HepG2 (cell line): ENCODE data around the gene PFKFB2. TPM values are rescaled to one million over a fixed set of nuclear protein-coding genes. Genes with fewer than 3 reads are reported as not detected.

Experiments used
- ARID5B ChIP-seq: IDR thresholded peaks from 2 replicates; pipeline ENCODE4 v1.4.0; 2020; ENCODE audit warnings: mild to moderate bottlenecking, missing genetic modification reagents
- GPN1 ChIP-seq: sonication (generic); formaldehyde crosslinking; IDR thresholded peaks from 2 replicates; pipeline ENCODE4 v1.5.1; 2020; ENCODE audit warnings: missing genetic modification reagents, borderline replicate concordance
- KAT7 ChIP-seq: IDR thresholded peaks from 2 replicates; pipeline ENCODE4 v1.6.1; 2018; ENCODE audit warnings: borderline replicate concordance, missing compliant biosample characterization
- KLF11 ChIP-seq: IDR thresholded peaks from 2 replicates; pipeline ENCODE4 v1.6.1; 2016; ENCODE audit warnings: missing compliant biosample characterization
- KLF9 ChIP-seq: IDR thresholded peaks from 2 replicates; pipeline ENCODE4 v1.6.1; 2016; ENCODE audit warnings: low read depth
- KMT2A ChIP-seq: sonication (generic); formaldehyde crosslinking; IDR thresholded peaks from 2 replicates; pipeline ENCODE4 v1.4.0; 2020; ENCODE audit warnings: missing genetic modification reagents
- NPAS2 ChIP-seq: sonication (generic); formaldehyde crosslinking; IDR thresholded peaks from 2 replicates; pipeline ENCODE4 v1.8.0; 2022; ENCODE audit warnings: mild to moderate bottlenecking, missing genetic modification reagents, borderline replicate concordance
- PAF1 ChIP-seq: IDR thresholded peaks from 2 replicates; pipeline ENCODE4 v1.6.1; 2016; ENCODE audit warnings: missing genetic modification reagents, missing compliant biosample characterization
- RFXANK ChIP-seq: IDR thresholded peaks from 2 replicates; pipeline ENCODE4 v1.6.1; 2016
- TAF1 ChIP-seq: sonication (generic); formaldehyde crosslinking; IDR thresholded peaks from 2 replicates; pipeline ENCODE4 v1.4.0; 2020; ENCODE audit warnings: missing genetic modification reagents
- ZBTB21 ChIP-seq: sonication (generic); formaldehyde crosslinking; IDR thresholded peaks from 2 replicates; pipeline ENCODE4 v1.4.0; 2020; ENCODE audit warnings: missing genetic modification reagents
- ZNF142 ChIP-seq: sonication (generic); formaldehyde crosslinking; IDR thresholded peaks from 2 replicates; pipeline ENCODE4 v1.4.0; 2020; ENCODE audit warnings: missing genetic modification reagents
- ZNF20 ChIP-seq: sonication (generic); formaldehyde crosslinking; IDR thresholded peaks from 2 replicates; pipeline ENCODE4 v1.4.0; 2020; ENCODE audit warnings: mild to moderate bottlenecking, moderate library complexity, missing genetic modification reagents
- ZNF232 ChIP-seq: sonication (generic); formaldehyde crosslinking; IDR thresholded peaks from 2 replicates; pipeline ENCODE4 v1.4.0; 2020; ENCODE audit warnings: missing genetic modification reagents, borderline replicate concordance
- ZNF350 ChIP-seq: sonication (generic); formaldehyde crosslinking; IDR thresholded peaks from 2 replicates; pipeline ENCODE4 v1.4.0; 2020; ENCODE audit warnings: mild to moderate bottlenecking, low read depth, missing genetic modification reagents, borderline replicate concordance
- ZNF414 ChIP-seq: sonication (generic); formaldehyde crosslinking; IDR thresholded peaks from 2 replicates; pipeline ENCODE4 v1.5.0; 2020; ENCODE audit warnings: missing genetic modification reagents
- ZNF589 ChIP-seq: sonication (generic); formaldehyde crosslinking; conservative IDR thresholded peaks from 2 replicates; pipeline ENCODE4 v1.8.0; 2022; ENCODE audit warnings: mild to moderate bottlenecking, moderate library complexity, missing genetic modification reagents
- ZNF605 ChIP-seq: sonication (generic); formaldehyde crosslinking; IDR thresholded peaks from 2 replicates; pipeline ENCODE4 v1.8.0; 2022; ENCODE audit warnings: mild to moderate bottlenecking, missing genetic modification reagents
- ZNF883 ChIP-seq: sonication (generic); formaldehyde crosslinking; IDR thresholded peaks from 2 replicates; pipeline ENCODE4 v1.5.1; 2020; ENCODE audit warnings: mild to moderate bottlenecking, missing genetic modification reagents; ENCODE audit errors: not compliant biosample characterization
- ZSCAN31 ChIP-seq: sonication (generic); formaldehyde crosslinking; IDR thresholded peaks from 2 replicates; pipeline ENCODE4 v1.5.0; 2020; ENCODE audit warnings: low read depth, mild to moderate bottlenecking, missing genetic modification reagents
- polyA plus RNA-seq, 8 experiments: library from polyadenylated mRNA; depleted of rRNA in 3 of 8; stranded (reverse) in 7 of 8; unstranded in 1 of 8; fragments of >200 nt; fragmentation: Illumina TruSeq in 4 of 8; extraction: Trizol in 4 of 8; gene quantifications; 2 replicates each; pipeline versions ENCODE4 v1.2.1 to v1.2.3, GENCODE V29; 2011 to 2016; ENCODE audit warnings: low read depth in 4 of 8, missing spikeins in 1 of 8, mixed read lengths in 1 of 8; ENCODE audit not compliant: insufficient read depth in 1 of 8
- total RNA-seq, 5 experiments: library from RNA; depleted of rRNA; stranded (reverse); fragments of >200 nt; fragmentation: Illumina TruSeq; extraction: Trizol; gene quantifications; 2 replicates each; pipeline ENCODE4 v1.2.3, GENCODE V29; 2016; ENCODE audit warnings: low read depth in 1 of 5

The PFKFB2 gene
- total and polyA plus RNA-seq, 2 of the 13 experiments (the other 11 are each of a cell fraction or from before 2014, with no cell fraction given): 4.6 to 10.6 TPM

GRCh38 chr1:207089627-207090355 lies 36.7 kb downstream of the PFKFB2 start (continued):
- TF ChIP-seq KAT7: peak; percentile 81; the same call in 1 of the 2 replicates
- 0 out of 2 replicates have a peak, but pooled peaks have one; percentile 23 for TF ChIP-seq ARID5B
- TF ChIP-seq GPN1 (CRISPR knock-in tag): no peak
- 0 out of 2 replicates have a peak, but pooled peaks have one; percentile 6 for TF ChIP-seq RFXANK (CRISPR knock-in tag)
- 0 out of 2 replicates have a peak, but pooled peaks have one; percentile 15 for TF ChIP-seq ZSCAN31 (CRISPR knock-in tag)
- TF ChIP-seq KLF11 (CRISPR knock-in tag): no peak
- TF ChIP-seq KMT2A (CRISPR knock-in tag): no peak
- no peak for TF ChIP-seq NPAS2 (CRISPR knock-in tag)
- no peak for TF ChIP-seq ZNF589
- 0 out of 2 replicates have a peak, but pooled peaks have one; percentile 56 for TF ChIP-seq ZNF20 (CRISPR knock-in tag)
- TF ChIP-seq ZNF883 (CRISPR knock-in tag): no peak
- 0 out of 2 replicates have a peak, but pooled peaks have one; percentile 33 for TF ChIP-seq ZNF232
- 0 out of 2 replicates have a peak, but pooled peaks have one; percentile 40 for TF ChIP-seq ZNF605 (CRISPR knock-in tag)
- no peak for TF ChIP-seq ZBTB21 (CRISPR knock-in tag)
- 0 out of 2 replicates have a peak, but pooled peaks have one; percentile 53 for TF ChIP-seq ZNF414 (CRISPR knock-in tag)
- 0 out of 2 replicates have a peak, but pooled peaks have one; percentile 32 for TF ChIP-seq ZNF142 (CRISPR knock-in tag)
- no peak for TF ChIP-seq PAF1 (CRISPR knock-in tag)
- TF ChIP-seq TAF1 (CRISPR knock-in tag): peak; percentile 16; the same call in 1 of the 2 replicates
- TF ChIP-seq ZNF350: no peak
- TF ChIP-seq KLF9 (CRISPR knock-in tag): no peak
